HG03571 (cell line): Measurements from ENCODE around the gene TDRD10.

Source experiments
- ATAC-seq: cut with Tn5 transposase; IDR thresholded peaks from one replicate; pipeline ENCODE4 v1.9.1; 2021; ENCODE audit not compliant: unreplicated experiment

The TDRD10 gene

DNA sequence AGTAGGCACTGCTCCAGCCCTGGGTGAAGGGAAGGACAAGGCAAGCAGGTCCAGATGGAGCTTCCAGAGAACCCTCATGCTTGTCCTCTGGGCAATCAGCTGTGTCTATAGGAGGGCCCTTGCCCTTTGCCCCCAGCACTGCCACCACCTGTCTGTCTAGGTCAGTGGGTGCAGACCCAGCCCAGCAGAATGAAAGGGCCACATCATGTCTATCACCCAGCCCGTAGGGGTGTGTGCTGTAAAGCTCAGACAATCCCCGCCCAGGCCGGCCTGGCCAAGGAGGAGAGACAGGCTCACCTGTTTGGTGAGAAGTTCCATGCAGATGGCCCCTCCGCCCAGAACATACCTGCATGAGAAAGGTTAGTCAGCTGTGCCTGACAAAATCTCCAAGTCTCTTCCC, 49.5 kb downstream of the TDRD10 start:
- ATAC-seq = no peak

DNA sequence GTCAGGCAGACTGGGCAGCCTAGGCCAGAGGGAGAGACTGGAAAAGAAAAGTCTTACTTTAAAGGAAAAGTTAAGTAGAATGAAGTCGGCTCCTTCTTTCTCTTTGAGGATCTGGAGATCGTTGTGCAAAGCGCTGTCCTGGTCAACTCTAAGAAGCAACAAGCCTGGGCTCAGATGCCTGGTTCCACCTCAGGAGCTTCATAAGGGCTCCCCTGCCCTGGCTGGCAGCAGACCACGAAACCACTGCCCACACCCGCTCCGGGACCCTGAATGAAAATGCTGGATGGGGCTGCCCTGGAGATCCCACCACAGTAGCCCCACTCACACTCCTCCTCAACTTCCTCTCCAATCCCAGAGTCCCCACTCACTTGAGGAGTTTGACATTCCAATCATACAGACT, 50.0 kb downstream of the TDRD10 start:
- ATAC-seq = no peak

DNA sequence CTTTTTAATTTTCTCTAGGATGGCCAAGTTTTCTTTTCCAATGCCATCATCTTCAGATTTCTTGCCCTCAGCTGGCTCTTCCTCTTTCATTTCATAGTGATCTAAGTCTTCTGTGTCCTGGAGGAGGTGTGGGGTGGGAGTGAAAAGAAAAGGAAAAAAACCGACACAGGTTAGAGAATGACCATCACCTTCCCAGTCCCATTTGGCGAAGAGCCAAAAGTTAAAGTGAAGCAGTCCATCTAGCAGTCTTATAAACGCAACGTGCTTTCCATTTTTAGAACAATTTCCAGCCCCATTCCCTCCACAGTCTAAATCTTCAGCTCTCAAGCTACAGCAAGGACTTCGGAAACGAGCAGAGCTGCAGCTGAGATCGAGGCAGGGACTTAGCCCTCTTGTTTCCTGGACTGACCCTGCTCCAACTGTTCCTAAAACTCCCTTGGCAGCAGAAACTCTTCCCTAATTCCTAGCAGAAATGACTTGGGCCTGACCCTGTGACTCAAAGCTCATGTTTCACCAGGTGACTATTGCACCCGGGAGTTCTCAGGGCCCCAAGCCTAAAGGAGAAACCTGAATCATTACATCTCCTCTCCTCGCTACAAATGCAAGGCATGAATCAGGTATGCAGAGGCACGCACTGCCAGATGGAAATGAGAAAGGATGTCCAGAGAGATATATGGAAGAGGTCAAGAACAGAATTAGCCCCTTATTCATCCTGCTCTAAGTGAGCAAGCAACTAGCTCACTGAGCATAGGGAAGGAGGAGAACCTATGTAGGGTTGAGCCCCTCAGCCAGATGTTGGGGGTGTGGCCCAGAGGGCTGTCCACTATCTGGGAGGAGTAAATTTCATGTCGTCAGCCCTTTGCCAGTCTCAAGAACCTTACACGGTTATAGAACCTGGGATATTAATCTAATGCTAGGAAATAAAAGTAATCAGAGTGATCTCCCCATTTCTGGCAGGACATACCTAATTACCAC, 51.3 kb downstream of the TDRD10 start:
- ATAC-seq = no peak

DNA sequence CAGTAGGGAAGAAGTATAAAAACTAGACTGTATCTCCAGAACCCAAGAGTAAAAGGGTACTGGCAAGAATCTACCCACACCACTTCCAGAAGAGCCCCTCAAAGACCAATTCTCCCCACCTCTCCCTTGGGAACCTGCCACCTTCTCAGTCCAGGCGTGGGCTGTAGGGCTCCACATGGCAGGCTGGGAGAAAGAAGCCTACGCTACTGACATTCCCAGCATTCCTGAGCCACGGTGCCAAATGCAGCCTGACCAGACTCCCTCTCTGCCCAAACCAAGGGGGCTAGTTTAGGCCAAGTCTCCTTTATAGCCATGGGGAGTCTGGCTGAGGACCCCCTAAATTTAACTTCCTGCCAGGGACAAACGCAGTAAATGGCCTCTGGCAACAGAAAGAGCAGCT, 54.4 kb downstream of the TDRD10 start:
- ATAC-seq = no peak

DNA sequence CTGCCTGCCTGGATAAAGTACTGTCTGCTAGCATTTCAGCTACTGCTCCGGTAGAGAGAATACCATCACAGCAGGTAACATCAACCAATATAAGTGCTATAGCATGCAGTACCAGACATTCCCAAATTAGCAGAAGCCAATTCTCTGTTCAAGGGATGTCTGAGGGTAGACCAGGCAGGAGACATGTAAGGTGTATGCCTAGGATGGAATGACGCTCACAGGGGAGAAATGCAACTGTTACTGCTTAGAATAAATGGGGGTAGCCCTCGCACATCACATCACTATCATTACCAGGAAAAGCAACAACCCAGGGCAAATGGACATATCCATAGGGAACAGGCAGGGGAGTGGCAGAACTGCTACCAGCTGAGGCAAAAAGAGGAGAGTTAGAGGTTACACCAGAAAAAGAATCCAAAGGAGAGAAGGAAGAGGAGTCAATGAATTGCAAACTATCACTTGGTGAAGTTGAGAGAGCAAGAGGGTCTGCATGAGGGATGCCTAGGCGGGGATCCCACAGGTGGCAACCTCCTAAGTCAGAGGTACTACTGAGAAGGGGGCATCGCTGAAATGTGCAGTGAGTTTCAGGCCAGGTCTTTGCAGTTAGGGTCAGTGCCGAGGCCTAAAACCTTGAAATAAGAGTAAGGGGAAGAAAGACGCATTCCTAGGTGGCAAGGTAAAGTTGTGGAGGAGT, 55.4 kb downstream of the TDRD10 start:
- ATAC-seq = no peak

DNA sequence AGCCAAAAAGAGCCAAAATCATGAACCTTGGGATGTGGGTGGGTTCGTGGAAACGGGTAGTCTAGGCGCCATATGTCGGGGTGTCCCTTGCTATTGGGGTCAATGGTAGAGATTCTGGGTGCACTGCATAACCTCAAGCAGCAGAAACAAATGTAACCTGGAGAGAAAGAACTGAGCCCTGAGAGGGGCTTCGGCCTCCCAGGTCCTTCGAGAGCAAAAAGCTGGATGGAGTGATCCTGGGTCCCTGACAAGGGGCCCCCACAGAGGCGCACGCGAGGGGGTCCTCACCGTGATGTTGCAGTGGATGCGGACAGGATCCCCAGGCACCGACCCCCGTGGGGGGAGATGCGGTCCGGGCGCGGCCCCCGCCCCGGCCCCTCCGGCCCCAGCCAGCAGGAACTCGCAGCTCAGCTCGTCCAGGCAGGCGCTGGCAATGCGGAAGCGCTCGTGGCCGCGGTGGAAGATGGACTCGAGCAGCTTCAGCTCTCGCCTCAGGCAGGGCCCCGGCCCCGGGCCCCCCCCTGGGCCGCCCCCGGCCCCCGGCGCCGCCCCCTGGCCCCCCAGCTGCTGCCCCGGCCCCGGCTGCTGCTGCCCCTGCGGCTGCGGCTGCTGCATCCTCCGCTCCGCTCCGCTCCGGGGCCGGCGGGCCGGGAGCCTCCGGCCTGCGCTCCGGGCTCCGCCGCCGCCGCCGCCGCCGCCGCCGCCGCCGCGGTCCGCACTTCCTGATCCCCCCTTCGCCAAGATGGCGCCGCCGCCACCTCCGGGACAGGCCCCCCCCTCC, 56.1 kb downstream of the TDRD10 start, which contains the start of gene UBE2Q1:
Gene UBE2Q1, minus strand, starts transcription at position 724 of the 781 bp plus-strand sequence. Its CDS starts 109 bp downstream, at position 615.
- ATAC-seq = peak; percentile 13

DNA sequence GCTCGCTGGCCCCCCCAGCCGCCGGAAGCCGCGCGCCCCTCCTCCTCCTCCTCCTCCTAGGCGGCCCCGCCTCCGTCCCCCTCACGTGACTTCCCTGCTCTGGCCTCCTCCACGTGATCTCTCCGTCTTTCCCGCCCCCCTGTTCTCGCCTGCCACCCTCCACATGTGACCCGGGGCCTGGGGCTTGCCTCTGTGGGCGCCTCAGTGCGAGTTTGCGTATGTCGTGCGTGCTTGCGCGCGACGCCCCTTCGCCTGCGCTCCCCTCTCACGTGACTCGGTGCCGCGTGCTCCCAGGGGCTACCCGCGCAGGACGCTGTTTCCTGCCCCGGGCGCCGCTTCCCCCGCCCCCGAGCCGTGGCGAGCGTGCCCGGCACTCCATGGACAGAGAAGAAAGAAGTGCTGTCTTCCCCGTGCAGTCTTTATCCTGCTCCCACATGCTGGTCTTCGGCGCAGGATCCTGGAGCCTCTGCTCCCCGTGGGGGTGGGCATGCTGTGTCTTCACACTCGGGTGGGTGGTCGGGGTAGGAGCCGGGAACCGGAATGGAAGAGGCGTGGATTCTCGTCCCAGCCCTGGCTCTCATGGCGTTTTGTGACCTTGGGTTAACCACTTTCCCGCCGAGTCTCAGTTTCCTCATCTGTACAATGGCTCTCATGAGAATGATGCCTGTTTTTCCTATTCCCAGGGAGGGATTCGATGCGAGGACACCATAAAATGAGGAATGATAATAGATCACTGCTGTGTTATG, 56.9 kb downstream of the TDRD10 start:
- peak; percentile 78 for ATAC-seq

DNA sequence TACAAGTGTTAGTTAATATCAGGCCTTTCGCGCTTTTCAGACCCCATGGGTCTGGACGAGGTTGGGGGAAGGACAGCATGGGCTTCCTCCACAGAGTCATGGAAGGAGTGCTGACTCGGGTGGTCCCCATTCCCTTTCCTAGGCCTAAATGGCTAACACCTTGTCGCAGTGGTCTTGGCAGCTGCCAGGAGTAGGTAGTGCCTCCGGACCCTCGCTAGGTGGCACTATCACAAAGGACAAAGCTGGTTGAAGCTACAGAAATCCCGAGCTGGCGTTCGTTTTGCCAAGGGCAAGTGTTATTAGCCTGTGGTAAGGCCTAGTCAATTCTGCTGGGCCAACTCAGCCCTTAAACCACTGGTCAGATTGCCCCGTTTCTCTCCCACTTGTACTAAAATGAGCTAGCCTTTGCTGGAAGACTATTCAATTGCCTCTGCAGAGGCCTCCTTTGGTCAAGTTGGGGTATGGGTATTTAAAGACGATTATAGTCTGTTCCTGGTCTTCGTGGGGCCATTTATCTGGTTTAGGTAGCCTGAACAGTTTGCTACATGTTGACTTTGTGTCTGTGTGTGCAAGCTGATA, 57.5 kb downstream of the TDRD10 start:
- peak; percentile 46 for ATAC-seq

DNA sequence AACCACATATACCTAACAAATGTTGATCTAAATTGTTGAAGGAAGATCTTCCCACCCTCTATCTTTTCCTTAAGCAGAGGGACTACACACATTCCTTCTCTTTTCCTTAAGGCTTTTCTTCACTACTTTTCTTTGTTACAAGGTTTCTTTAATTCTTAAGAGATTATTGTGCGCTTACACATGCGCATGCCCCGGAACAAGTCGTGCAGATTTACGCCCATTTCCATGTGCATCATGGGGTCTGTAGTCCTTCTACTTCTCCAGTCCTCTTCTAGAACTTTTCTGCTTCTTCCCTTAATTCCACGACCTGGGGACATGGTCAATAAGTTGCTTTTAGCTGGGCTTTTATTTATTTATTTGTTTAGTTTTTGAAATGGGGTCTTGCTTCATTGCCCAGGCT, 63.9 kb downstream of the TDRD10 start:
- ATAC-seq = no peak

DNA sequence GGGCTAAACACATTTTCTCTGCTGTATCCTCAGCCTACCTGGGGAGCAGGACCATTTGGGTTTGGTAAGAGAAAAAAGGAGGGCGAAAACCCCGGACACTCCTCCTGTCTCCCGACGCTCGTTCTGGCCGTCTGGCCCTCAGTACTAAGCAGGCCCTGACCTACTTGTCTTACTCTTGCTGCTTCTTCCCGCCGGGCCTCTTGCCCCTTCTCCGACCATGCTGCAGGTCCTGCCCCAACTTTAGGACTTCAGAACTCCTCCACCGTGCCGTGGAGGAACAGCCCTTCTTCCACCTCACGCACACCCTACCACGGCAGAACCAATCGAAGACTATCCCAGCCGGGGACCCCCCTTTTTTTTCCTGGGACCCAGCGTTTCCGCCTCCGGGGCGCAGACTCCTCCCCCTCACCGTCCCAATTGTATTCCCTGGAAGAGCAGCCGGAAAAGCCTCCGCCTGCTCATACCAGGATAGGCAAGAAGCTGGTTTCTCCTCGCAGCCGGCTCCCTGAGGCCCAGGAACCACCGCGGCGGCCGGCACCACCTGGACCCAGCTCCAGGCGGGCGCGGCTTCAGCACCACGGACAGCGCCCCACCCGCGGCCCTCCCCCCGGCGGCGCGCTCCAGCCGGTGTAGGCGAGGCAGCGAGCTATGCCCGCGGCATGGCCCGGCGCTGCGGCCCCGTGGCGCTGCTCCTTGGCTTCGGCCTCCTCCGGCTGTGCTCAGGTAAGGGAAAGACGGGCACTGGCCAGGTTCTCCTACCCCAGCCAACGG, 65.6 kb downstream of the TDRD10 start, which contains the start of gene CHRNB2:
Gene CHRNB2, plus strand, starts transcription at position 393 of the 771 bp plus-strand sequence. Its CDS starts 267 bp downstream, at position 660.
- ATAC-seq = no peak

DNA sequence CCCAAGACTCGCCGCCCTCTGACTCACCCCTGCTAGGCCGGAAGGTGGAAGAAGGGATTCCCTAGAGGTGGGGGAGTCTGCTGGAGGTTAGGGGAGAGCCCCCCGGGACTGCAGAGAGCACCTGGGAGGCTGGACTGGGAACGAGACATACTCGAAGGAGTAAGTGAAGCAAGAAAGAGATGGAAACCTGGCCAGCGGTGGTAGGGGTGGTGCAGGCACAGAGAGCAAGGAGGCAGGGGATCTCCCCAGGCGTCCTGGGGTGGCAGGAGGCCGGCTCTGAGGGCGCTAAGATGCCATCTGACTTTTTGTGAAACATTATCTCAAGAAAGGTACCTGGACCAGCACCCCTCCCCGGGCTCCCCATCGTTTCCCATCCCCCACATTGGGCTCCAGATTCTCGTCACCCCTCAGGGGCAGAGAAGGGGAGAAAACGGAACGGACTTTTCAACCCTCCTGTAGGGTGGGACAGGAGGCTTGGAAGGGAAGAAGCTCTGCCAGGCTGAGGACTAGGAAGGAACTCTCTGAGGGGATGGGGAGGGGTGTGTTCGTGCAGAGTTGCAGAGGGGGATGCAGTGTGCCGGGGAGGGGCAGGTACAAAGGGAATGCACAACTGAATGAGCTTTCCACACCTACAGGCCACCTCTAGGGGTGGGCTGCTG, 66.3 kb downstream of the TDRD10 start:
- no peak for ATAC-seq

DNA sequence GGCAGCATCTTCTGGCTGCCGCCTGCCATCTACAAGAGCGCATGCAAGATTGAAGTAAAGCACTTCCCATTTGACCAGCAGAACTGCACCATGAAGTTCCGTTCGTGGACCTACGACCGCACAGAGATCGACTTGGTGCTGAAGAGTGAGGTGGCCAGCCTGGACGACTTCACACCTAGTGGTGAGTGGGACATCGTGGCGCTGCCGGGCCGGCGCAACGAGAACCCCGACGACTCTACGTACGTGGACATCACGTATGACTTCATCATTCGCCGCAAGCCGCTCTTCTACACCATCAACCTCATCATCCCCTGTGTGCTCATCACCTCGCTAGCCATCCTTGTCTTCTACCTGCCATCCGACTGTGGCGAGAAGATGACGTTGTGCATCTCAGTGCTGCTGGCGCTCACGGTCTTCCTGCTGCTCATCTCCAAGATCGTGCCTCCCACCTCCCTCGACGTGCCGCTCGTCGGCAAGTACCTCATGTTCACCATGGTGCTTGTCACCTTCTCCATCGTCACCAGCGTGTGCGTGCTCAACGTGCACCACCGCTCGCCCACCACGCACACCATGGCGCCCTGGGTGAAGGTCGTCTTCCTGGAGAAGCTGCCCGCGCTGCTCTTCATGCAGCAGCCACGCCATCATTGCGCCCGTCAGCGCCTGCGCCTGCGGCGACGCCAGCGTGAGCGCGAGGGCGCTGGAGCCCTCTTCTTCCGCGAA, 69.4 kb downstream of the TDRD10 start:
- ATAC-seq = no peak

DNA sequence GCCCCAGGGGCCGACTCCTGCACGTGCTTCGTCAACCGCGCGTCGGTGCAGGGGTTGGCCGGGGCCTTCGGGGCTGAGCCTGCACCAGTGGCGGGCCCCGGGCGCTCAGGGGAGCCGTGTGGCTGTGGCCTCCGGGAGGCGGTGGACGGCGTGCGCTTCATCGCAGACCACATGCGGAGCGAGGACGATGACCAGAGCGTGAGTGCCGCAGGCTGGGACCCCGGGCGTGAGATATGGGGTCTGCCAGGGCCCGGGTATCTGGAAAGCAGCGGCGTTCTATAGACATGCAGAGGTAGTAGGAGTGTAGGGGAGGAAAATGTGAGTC, 69.9 kb downstream of the TDRD10 start:
- no peak for ATAC-seq

DNA sequence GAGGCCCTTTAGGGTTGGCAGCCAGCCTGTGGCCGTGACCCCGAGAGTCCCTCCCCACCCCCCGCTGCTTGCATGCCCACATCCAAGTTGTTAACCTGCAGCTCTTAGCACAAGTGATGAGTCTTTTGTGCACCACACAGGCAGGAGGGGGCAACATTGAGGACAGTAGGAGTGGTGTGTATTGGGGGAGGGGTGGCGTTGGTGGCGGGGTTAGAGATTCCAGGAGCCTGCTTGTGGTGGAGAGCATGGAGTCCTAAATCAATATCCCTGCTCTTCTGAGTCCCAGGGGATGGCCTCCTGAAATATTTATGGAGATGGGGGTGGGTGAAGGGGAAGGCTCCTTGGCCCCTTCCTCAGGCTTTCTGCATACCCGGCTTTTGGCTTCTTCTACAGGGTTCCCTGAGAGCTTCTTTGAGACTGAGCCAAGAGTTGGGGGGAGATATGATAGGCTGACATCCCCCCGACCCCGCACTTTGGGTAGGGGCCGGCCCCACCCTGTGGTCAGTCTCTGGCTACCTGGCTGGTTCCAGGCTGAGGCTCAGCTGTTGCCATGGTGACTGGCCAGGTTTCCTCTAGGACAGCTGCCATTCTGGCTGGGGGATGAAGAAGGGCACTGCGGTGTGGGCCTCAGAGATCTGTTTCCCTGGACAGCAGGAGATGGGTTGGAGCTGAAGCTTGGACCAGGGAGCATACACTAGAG, 70.6 kb downstream of the TDRD10 start:
- ATAC-seq = no peak

DNA sequence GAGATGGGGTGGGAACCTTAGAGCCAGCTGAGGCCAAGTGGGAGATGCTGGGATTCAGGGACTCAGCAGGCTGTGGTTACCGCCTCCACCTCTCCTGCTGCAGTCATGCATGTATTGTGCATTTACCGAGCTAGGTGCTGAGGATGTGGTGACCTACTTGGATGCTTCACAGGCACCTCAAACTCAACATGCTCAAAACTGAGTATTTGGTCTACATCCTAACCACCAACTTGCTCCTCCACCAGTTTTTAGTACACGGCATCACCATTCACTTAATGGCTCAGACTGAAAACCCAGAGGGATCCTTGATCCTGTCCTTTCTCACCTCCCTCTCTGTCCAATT, 71.1 kb downstream of the TDRD10 start:
- no peak for ATAC-seq

DNA sequence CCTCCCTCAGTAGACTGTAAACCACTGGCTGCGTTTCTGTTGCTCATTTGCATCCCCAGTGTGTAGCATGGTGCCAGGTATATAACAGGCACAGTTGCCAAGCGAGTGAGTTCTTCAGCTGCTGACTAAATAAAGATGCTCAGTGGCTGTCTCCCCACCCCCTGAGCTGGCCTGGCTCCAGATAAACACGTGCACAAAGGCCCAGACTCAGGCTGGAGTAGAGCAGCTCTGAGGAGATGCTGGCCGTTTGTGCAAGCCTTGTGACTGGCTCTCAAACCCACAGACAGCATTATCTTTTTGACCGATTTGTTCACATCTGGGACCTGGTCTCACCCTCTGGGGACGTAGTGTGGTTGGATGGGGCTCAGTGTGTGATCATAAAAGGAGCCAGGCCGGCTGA, 72.7 kb downstream of the TDRD10 start:
- ATAC-seq = no peak

DNA sequence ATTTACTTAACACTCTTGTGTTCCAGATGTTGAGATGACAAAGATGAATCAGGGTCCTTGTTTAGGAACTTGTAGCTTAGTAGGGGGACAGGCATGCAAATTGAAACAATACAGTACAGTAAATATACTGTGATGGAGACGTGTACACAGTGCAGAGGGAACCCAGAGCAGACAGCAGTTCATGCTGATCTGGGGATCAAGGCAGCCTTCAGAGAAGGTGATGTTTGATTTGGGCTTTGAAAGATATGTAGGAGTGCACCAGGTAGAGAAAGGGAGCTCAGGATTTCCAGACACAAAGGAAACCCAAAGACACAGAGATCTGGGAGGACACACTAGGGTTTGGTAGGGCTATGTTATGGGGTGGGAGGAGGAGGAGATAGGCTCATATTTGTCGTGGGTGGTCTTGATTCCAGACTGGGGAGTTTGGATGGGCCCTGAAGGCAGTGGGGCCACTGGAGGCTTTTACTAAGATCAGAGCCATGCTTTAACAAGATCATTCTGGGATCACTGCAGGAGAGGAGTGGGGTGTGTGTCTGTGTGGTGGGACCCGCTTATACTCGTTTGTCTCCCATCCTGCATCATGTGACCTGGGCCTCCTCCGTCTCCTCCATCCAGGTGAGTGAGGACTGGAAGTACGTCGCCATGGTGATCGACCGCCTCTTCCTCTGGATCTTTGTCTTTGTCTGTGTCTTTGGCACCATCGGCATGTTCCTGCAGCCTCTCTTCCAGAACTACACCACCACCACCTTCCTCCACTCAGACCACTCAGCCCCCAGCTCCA, 73.3 kb downstream of the TDRD10 start:
- no peak for ATAC-seq
